Sigmoid colon (tissue), 4 donors: ENCODE measurements around the gene SLC14A1.

Experiments
- CTCF ChIP-seq, 4 experiments: fragments of 450-650 bp in 3 of 4; fragments of 200-600 bp in 1 of 4; IDR thresholded peaks; one replicate each; pipeline ENCODE4 v1.5.1; 2016 to 2019; ENCODE audit warnings: antibody characterized with exemption in 4 of 4, mild to moderate bottlenecking in 3 of 4, moderate library complexity in 2 of 4
- EP300 ChIP-seq, 4 donors: sonication (generic); formaldehyde crosslinking; IDR thresholded peaks; one replicate each; pipeline ENCODE4 v1.6.1; 2017; ENCODE audit warnings: antibody characterized with exemption in 4 of 4
- POLR2A ChIP-seq, 2 donors: fragments of 450-650 bp; IDR thresholded peaks; one replicate each; pipeline ENCODE4 v1.6.1; 2016; ENCODE audit warnings: antibody characterized with exemption in 2 of 2, mild to moderate bottlenecking in 2 of 2, moderate library complexity in 2 of 2

- peak in 1 of 4 experiments; percentile 19 for TF ChIP-seq CTCF (IDR thresholded peaks at IDR 0.05)
- no peak for TF ChIP-seq POLR2A (IDR thresholded peaks at IDR 0.05)
- TF ChIP-seq EP300 (IDR thresholded peaks at IDR 0.05): no peak
Observed at GRCh38 chr18:45722899-45723298, 1.1 kb upstream of the SLC14A1 start.
